ENCODE results near the gene CHRNB4. TPM values are rescaled to one million over a fixed set of nuclear protein-coding genes. Genes with fewer than 3 reads are reported as not detected.

CHRNB4 gene
- total RNA-seq, 1 experiment from 2014 or later = 0.13 TPM

GRCh38 chr15:78640527-78641101, 396 bp downstream of the CHRNB4 start:
- Histone ChIP-seq H4K20me1 (ENCODE audit: insufficient read depth) (no peaks in the 10 kb centered on the region), H2AFZ (peak overlapping the region; percentile 74), H3K9me2 (ENCODE audit: insufficient read depth) (no peaks in the 10 kb centered on the region), H3K4me3 (peak overlapping the region; percentile 46; the same call in 1 of the 2 replicates), H3K4me1 (replicated peaks; ENCODE audit: insufficient read depth) (no peaks in the 10 kb centered on the region), H3K27me3 (ENCODE audit: insufficient read depth, low read depth) (no peaks in the 10 kb centered on the region), H3K36me3 (ENCODE audit: low read depth) (no peaks in the 10 kb centered on the region), H3K79me2 (ENCODE audit: low read depth) (no peaks in the 10 kb centered on the region), H3K9me3 (ENCODE audit: insufficient read depth, low read depth) (no peaks in the 10 kb centered on the region), H3F3A (ENCODE audit: insufficient read depth, low read depth) (no peaks in the 10 kb centered on the region), H3K27ac (no peak overlapping the region), H3K4me2 (peak overlapping the region; percentile 71)
- intact Hi-C loops (cut with micrococcal nuclease; ENCODE audit: unreplicated experiment) = no loop called here
- ChIA-PET CTCF (no interaction called here), POLR2A (ENCODE audit: unreplicated experiment) (no interaction called here)
- peak in 1 of 2 experiments; percentile 41 for DNase-seq
- BruUV-seq (replicated peaks) = no TSS peak
- TF ChIP-seq EZH2 (IDR thresholded peaks at IDR 0.05; ENCODE audit: low read depth) = no peak
- no peak for TF ChIP-seq CTCF (conservative IDR thresholded peaks at IDR 0.05)

GRCh38 chr15:78638658-78639314, 2.2 kb downstream of the CHRNB4 start:
- H2AFZ ChIP-seq = no peak overlapping the region
- H3K4me2 ChIP-seq = no peak overlapping the region
- no TSS peak for BruUV-seq (replicated peaks)
- no peak overlapping the region for H3K4me3 ChIP-seq
- peak in 1 of 2 experiments; percentile 50 for DNase-seq
- H3K9me3 ChIP-seq (ENCODE audit: insufficient read depth, low read depth) = no peaks in the 10 kb centered on the region
- H3K9me2 ChIP-seq (ENCODE audit: insufficient read depth) = no peaks in the 10 kb centered on the region
- peaks cover 7% of the 10 kb centered on the region; the same call in 1 of the 2 replicates for H3K27me3 ChIP-seq (ENCODE audit: insufficient read depth, low read depth)
- no peaks in the 10 kb centered on the region for H3F3A ChIP-seq (ENCODE audit: insufficient read depth, low read depth)
- no peaks in the 10 kb centered on the region for H4K20me1 ChIP-seq (ENCODE audit: insufficient read depth)
- no peaks in the 10 kb centered on the region for H3K4me1 ChIP-seq (replicated peaks; ENCODE audit: insufficient read depth)
- intact Hi-C loops (cut with micrococcal nuclease; ENCODE audit: unreplicated experiment) = loop anchor here (1.0 kb wide), 1 partner anchor 71 kb away; no protein-coding TSS in a partner anchor
- no peaks in the 10 kb centered on the region for H3K79me2 ChIP-seq (ENCODE audit: low read depth)
- no peak for TF ChIP-seq EZH2 (IDR thresholded peaks at IDR 0.05; ENCODE audit: low read depth)
- peak; percentile 78 for TF ChIP-seq CTCF (conservative IDR thresholded peaks at IDR 0.05)
- POLR2A ChIA-PET (ENCODE audit: unreplicated experiment) = interaction anchor here (0.6 to 0.7 kb wide), 2 partner anchors 54 to 483 kb away, joined by 3 to 9 read pairs; no protein-coding TSS in a partner anchor
- no peak overlapping the region for H3K27ac ChIP-seq
- CTCF ChIA-PET = no interaction called here
- H3K36me3 ChIP-seq (ENCODE audit: low read depth) = no peaks in the 10 kb centered on the region

GRCh38 chr15:78637776-78638435, 3.1 kb downstream of the CHRNB4 start:
- ChIA-PET CTCF (no interaction called here), POLR2A (ENCODE audit: unreplicated experiment) (interaction anchor here (0.7 kb wide), 1 partner anchor 53 kb away, joined by 9 read pairs; no protein-coding TSS in a partner anchor)
- H3K9me2 ChIP-seq (ENCODE audit: insufficient read depth) = no peaks in the 10 kb centered on the region
- no peaks in the 10 kb centered on the region for H3K4me1 ChIP-seq (replicated peaks; ENCODE audit: insufficient read depth)
- no peaks in the 10 kb centered on the region for H3F3A ChIP-seq (ENCODE audit: insufficient read depth, low read depth)
- no peaks in the 10 kb centered on the region for H3K36me3 ChIP-seq (ENCODE audit: low read depth)
- no peaks in the 10 kb centered on the region for H4K20me1 ChIP-seq (ENCODE audit: insufficient read depth)
- TF ChIP-seq CTCF (conservative IDR thresholded peaks at IDR 0.05) (no peak), EZH2 (IDR thresholded peaks at IDR 0.05; ENCODE audit: low read depth) (no peak)
- H3K79me2 ChIP-seq (ENCODE audit: low read depth) = no peaks in the 10 kb centered on the region
- no peak overlapping the region for H3K27ac ChIP-seq
- H3K4me2 ChIP-seq = no peak overlapping the region
- H3K4me3 ChIP-seq = no peak overlapping the region
- BruUV-seq (replicated peaks) = no TSS peak
- H3K27me3 ChIP-seq (ENCODE audit: insufficient read depth, low read depth) = peaks cover 15% of the 10 kb centered on the region
- no peaks in the 10 kb centered on the region for H3K9me3 ChIP-seq (ENCODE audit: insufficient read depth, low read depth)
- no peak for DNase-seq
- H2AFZ ChIP-seq = no peak overlapping the region
- intact Hi-C loops (cut with micrococcal nuclease; ENCODE audit: unreplicated experiment) = loop anchor here (1.0 kb wide), 1 partner anchor 71 kb away; no protein-coding TSS in a partner anchor
